ENCODE measurements around the gene XYLT1.

The XYLT1 gene

GRCh38 chr16:17304491-17305119, 166.2 kb downstream of the XYLT1 start:
- no peak for DNase-seq (ENCODE audit: low read depth)
- TF ChIP-seq CTCF (IDR thresholded peaks at IDR 0.05; ENCODE audit: low read depth, low read length, missing control alignments): no peak
- no peak overlapping the region for H3K4me3 ChIP-seq (ENCODE audit: low read depth, low read length)

- DNase-seq (ENCODE audit: low read depth): no peak
- H3K4me3 ChIP-seq (ENCODE audit: low read depth, low read length): no peak overlapping the region
- no peak for TF ChIP-seq CTCF (IDR thresholded peaks at IDR 0.05; ENCODE audit: low read depth, low read length, missing control alignments)
These were observed 166.7 kb downstream of the XYLT1 start for GRCh38 chr16:17304106-17304490.

- H3K4me3 ChIP-seq (ENCODE audit: low read depth, low read length): no peak overlapping the region
These were observed 167.7 kb downstream of the XYLT1 start for GRCh38 chr16:17303101-17303500.

GRCh38 chr16:17302620-17303019, 168.1 kb downstream of the XYLT1 start:
- no peak for DNase-seq (ENCODE audit: low read depth)
- TF ChIP-seq CTCF (IDR thresholded peaks at IDR 0.05; ENCODE audit: low read depth, low read length, missing control alignments): no peak
- no peak overlapping the region for H3K4me3 ChIP-seq (ENCODE audit: low read depth, low read length)

More at GRCh38 chr16:17303101-17303500, 167.7 kb downstream of the XYLT1 start:
- TF ChIP-seq CTCF (IDR thresholded peaks at IDR 0.05; ENCODE audit: low read depth, low read length, missing control alignments): no peak
- DNase-seq (ENCODE audit: low read depth): no peak

- no peak overlapping the region for H3K4me3 ChIP-seq (ENCODE audit: low read depth, low read length)
- DNase-seq (ENCODE audit: low read depth): no peak
- no peak for TF ChIP-seq CTCF (IDR thresholded peaks at IDR 0.05; ENCODE audit: low read depth, low read length, missing control alignments)
These were observed 168.5 kb downstream of the XYLT1 start for GRCh38 chr16:17302214-17302613.

- no peak for TF ChIP-seq CTCF (IDR thresholded peaks at IDR 0.05; ENCODE audit: low read depth, low read length, missing control alignments)
- peak; percentile 98 for DNase-seq (ENCODE audit: low read depth)
- no peak overlapping the region for H3K4me3 ChIP-seq (ENCODE audit: low read depth, low read length)
These were observed 169.1 kb downstream of the XYLT1 start for GRCh38 chr16:17301593-17302135.

GRCh38 chr16:17301184-17301583, 169.6 kb downstream of the XYLT1 start:
- TF ChIP-seq CTCF (IDR thresholded peaks at IDR 0.05; ENCODE audit: low read depth, low read length, missing control alignments): no peak
- H3K4me3 ChIP-seq (ENCODE audit: low read depth, low read length): no peak overlapping the region
- no peak for DNase-seq (ENCODE audit: low read depth)
